Effector memory CD4-positive, alpha-beta T cell (primary cell): ENCODE results near the gene REEP1.

Source experiments
- DNase-seq, 3 donors: peaks; one replicate each; pipeline ENCODE4 v3.0.0-alpha.2; 2020
- H3K27ac ChIP-seq: 2 replicates; pipeline ENCODE4 v1.7.0; 2013; ENCODE audit warnings: mild to moderate bottlenecking, low read length, moderate library complexity; ENCODE audit not compliant: insufficient read depth, poor library complexity, severe bottlenecking
- H3K27me3 ChIP-seq: replicated peaks from 2 replicates; pipeline ENCODE4 v1.7.0; 2013; ENCODE audit warnings: mild to moderate bottlenecking, low read length; ENCODE audit not compliant: insufficient read depth, control insufficient read depth, poor library complexity, severe bottlenecking
- H3K36me3 ChIP-seq: 2 replicates; pipeline ENCODE4 v1.7.0; 2013; ENCODE audit warnings: mild to moderate bottlenecking, low read length, moderate library complexity; ENCODE audit not compliant: control insufficient read depth, insufficient read depth
- H3K4me1 ChIP-seq: 2 replicates; pipeline ENCODE4 v1.7.0; 2013; ENCODE audit warnings: low read length, mild to moderate bottlenecking; ENCODE audit not compliant: control insufficient read depth, insufficient read depth, poor library complexity, severe bottlenecking
- H3K4me3 ChIP-seq: 2 replicates; pipeline ENCODE4 v1.7.0; 2013; ENCODE audit warnings: low read length, low read depth, mild to moderate bottlenecking; ENCODE audit not compliant: insufficient read depth, poor library complexity, severe bottlenecking
- H3K9me3 ChIP-seq: 2 replicates; pipeline ENCODE4 v1.7.0; 2013; ENCODE audit warnings: mild to moderate bottlenecking, low read length, moderate library complexity; ENCODE audit not compliant: control insufficient read depth

The REEP1 gene

DNA sequence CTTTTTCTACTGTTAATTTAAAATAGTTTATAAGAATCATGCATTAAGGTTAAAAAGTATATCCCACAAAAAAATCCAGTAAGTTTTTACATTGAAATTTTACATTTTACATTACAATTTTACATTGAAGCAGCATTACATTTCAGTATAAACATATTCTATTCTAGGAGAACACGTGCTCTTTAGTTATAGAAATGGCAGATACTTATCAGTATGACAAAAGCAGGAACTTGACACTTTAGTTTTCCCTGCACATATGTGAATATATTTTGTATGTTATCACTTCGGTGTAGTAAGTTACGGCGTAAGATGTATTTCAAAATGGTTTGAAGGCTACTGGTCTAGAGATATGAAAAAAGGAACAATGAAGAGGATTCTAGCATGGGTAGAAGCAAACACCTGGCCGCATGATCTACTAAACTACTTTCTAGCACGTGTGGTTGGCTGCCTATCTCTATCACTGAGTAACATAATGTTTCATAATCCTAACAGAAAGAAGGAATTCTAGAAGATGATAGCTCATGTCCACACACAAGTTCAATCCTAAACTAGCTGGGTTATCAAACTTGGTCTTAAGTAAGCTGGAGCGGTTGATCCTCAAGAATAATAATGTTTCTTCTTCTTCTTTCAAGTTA lies 147.5 kb downstream of the REEP1 start:
- Histone ChIP-seq H3K27ac (no peak overlapping the region), H3K9me3 (no peaks in the 10 kb centered on the region), H3K4me3 (no peak overlapping the region), H3K4me1 (peaks cover 32% of the 10 kb centered on the region), H3K36me3 (no peaks in the 10 kb centered on the region), H3K27me3 (no peaks in the 10 kb centered on the region)
- no peak for DNase-seq

DNA sequence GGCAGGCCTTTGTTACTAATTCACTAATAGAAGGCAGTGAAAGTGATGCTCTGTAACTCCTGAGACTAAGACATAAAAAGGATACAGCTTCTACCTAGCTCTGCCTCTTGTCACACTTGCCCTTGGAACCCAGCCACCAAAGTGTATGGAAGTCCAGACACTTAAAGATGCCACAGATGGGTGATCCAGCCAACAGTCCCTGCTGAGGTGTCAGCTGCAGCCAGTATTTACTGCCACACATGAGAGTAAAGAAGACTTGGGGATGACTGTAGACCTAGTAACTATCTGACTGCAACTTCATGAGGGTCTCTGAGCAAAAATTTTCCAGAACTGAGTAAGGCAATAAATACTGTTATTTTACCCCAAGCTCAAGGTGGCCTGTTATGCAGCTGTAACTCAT lies 151.0 kb downstream of the REEP1 start:
- no peaks in the 10 kb centered on the region for H3K27me3 ChIP-seq
- peaks cover 22% of the 10 kb centered on the region for H3K4me1 ChIP-seq
- H3K36me3 ChIP-seq = no peaks in the 10 kb centered on the region
- peak overlapping the region; percentile 66 for H3K27ac ChIP-seq
- H3K9me3 ChIP-seq = no peaks in the 10 kb centered on the region
- DNase-seq = no peak
- no peak overlapping the region for H3K4me3 ChIP-seq

GRCh38 chr2:86185517-86186212 lies 151.8 kb downstream of the REEP1 start:
- peaks cover 22% of the 10 kb centered on the region for H3K4me1 ChIP-seq
- H3K27ac ChIP-seq = peak overlapping the region; percentile 66
- H3K36me3 ChIP-seq = no peaks in the 10 kb centered on the region
- peak overlapping the region; percentile 36 for H3K4me3 ChIP-seq
- no peak for DNase-seq
- H3K9me3 ChIP-seq = no peaks in the 10 kb centered on the region
- H3K27me3 ChIP-seq = no peaks in the 10 kb centered on the region

- no peaks in the 10 kb centered on the region for H3K9me3 ChIP-seq
- no peak overlapping the region for H3K4me3 ChIP-seq
- H3K27ac ChIP-seq = no peak overlapping the region
- peaks cover 45% of the 10 kb centered on the region for H3K36me3 ChIP-seq
- H3K4me1 ChIP-seq = no peaks in the 10 kb centered on the region
- DNase-seq = no peak
- no peaks in the 10 kb centered on the region for H3K27me3 ChIP-seq
These were observed 160.8 kb downstream of the REEP1 start for GRCh38 chr2:86176597-86176996.

DNA sequence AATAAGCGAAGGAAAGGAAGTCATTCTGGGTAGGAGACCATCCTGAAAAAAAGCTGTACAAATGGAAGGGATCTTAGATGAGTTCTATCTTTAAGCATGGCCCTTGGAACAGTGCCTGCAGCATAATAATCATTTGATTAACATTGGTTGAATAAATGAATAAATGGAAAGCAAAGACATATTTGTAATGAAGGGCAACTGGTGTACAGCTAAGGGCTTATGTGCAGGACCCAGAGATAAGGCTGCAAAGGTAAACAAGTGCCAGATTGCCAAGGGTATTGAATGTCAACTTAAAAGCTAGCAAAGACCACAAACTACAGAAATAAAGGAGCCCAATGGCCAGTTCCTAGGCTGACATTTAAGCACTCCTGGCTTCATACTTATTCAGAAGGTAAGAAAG lies 161.6 kb downstream of the REEP1 start:
- Histone ChIP-seq H3K36me3 (peaks cover 52% of the 10 kb centered on the region), H3K4me3 (no peak overlapping the region), H3K9me3 (no peaks in the 10 kb centered on the region), H3K27ac (no peak overlapping the region), H3K4me1 (no peaks in the 10 kb centered on the region), H3K27me3 (no peaks in the 10 kb centered on the region)
- DNase-seq = no peak

DNA sequence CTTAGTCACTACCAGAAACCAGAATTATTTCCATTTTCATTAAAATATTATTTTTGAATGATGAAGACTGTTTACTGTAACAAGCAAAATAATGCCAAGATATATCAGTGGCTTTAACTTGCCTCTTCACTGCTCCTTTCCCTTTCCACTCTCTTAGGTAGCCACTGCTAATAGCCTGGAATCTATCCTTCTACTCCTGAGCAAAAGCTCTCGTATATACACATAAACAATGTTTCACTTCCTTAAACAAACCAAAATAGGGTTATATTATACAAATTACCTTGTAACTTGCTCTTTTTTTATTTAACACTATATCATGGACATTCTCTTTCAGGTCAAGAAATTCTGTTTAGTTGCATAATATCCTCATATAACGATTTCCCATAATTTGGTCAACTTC lies 163.0 kb downstream of the REEP1 start:
- H3K27ac ChIP-seq = no peak overlapping the region
- H3K4me3 ChIP-seq = no peak overlapping the region
- no peaks in the 10 kb centered on the region for H3K27me3 ChIP-seq
- DNase-seq = no peak
- H3K9me3 ChIP-seq = no peaks in the 10 kb centered on the region
- no peaks in the 10 kb centered on the region for H3K4me1 ChIP-seq
- H3K36me3 ChIP-seq = peaks cover 58% of the 10 kb centered on the region

GRCh38 chr2:86172610-86173009 lies 164.8 kb downstream of the REEP1 start:
- no peak overlapping the region for H3K27ac ChIP-seq
- no peaks in the 10 kb centered on the region for H3K4me1 ChIP-seq
- H3K9me3 ChIP-seq = no peaks in the 10 kb centered on the region
- DNase-seq = no peak
- no peak overlapping the region for H3K4me3 ChIP-seq
- H3K27me3 ChIP-seq = no peaks in the 10 kb centered on the region
- peaks cover 54% of the 10 kb centered on the region for H3K36me3 ChIP-seq

DNA sequence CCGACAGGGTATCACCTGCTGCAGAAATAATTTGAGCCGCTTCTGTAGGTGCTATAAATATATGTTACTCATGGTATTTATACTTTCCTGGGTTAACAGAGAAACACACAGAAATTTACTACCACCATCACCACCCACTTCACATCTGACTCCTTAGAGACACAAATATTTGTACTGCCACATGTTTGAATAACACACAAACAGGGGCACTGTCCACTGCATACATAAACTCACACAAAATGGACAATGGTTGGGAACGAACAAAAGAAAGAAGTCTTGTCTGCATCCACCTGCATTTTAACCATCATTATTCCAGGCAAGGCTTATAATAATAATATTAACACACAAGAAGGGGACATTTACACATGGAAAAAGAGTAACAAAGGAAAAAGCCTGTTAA lies 166.1 kb downstream of the REEP1 start:
- H3K4me3 ChIP-seq = no peak overlapping the region
- no peaks in the 10 kb centered on the region for H3K4me1 ChIP-seq
- no peak for DNase-seq
- no peak overlapping the region for H3K27ac ChIP-seq
- peaks cover 58% of the 10 kb centered on the region for H3K36me3 ChIP-seq
- H3K27me3 ChIP-seq = no peaks in the 10 kb centered on the region
- no peaks in the 10 kb centered on the region for H3K9me3 ChIP-seq

DNA sequence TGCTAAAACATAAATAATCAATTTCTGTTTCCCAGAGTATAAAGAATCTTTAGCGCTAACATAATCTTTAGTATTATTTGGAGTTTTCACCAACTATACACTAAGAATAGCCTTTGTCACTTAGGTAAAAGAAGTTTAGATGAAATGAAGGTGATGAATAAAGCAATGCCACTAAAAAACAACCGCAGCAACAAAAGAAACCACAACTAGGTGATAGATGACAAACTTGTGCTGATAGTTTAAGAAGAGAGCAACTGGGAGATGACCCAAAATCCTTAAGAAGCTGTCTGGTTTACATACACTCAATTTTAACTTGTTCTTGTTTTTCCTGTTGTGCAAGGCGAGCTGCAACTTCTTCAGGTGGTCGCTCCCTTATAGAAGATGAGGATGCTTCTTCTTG lies 167.0 kb downstream of the REEP1 start:
- H3K36me3 ChIP-seq = peaks cover 57% of the 10 kb centered on the region
- DNase-seq = no peak
- no peaks in the 10 kb centered on the region for H3K4me1 ChIP-seq
- H3K4me3 ChIP-seq = no peak overlapping the region
- no peaks in the 10 kb centered on the region for H3K9me3 ChIP-seq
- no peak overlapping the region for H3K27ac ChIP-seq
- H3K27me3 ChIP-seq = no peaks in the 10 kb centered on the region
